WTC11 (cell line): Measurements from ENCODE around the gene CYB5B. TPM values are rescaled to one million over a fixed set of nuclear protein-coding genes. Genes with fewer than 3 reads are reported as not detected.

Source experiments
- ATAC-seq: fragments of 200-7000 bp; cut with Tn5 transposase; 2 replicates; pipeline ENCODE4 v1.10.0; 2021; ENCODE audit warnings: mild to moderate bottlenecking, moderate library complexity
- CTCF ChIA-PET: fragments of 300-600 bp; sonication (Branson Sonifier 250); formaldehyde crosslinking; loops from one replicate; lab custom pipeline; 2021; ENCODE audit warnings: antibody characterized with exemption; lab: Charles Lee
- POLR2A ChIA-PET: fragments of 350-600 bp; sonication (Branson Sonifier 250); formaldehyde crosslinking; loops from one replicate; lab custom pipeline; 2021; ENCODE audit warnings: antibody characterized with exemption; lab: Charles Lee
- DNase-seq: peaks from one replicate; pipeline ENCODE4 v3.0.0; 2021; ENCODE audit warnings: low spot score
- H3K27ac Mint-ChIP-seq: 2 replicates; pipeline ENCODE4 v1.8.0; 2021; ENCODE audit warnings: mixed read lengths
- H3K27me3 Mint-ChIP-seq: 2 replicates; pipeline ENCODE4 v1.8.0; 2021; ENCODE audit warnings: low read depth, mild to moderate bottlenecking, moderate library complexity, mixed read lengths
- H3K36me3 Mint-ChIP-seq: 2 replicates; pipeline ENCODE4 v1.8.0; 2021; ENCODE audit warnings: mixed read lengths
- H3K4me1 Mint-ChIP-seq: 2 replicates; pipeline ENCODE4 v1.8.0; 2022; ENCODE audit warnings: mixed read lengths
- H3K4me3 Mint-ChIP-seq: 2 replicates; pipeline ENCODE4 v1.8.0; 2021; ENCODE audit warnings: mild to moderate bottlenecking, moderate library complexity, mixed read lengths
- H3K9me3 Mint-ChIP-seq: 2 replicates; pipeline ENCODE4 v1.8.0; 2021; ENCODE audit warnings: mixed read lengths
- CDX4 ChIP-seq: fragments of 250-450 bp; sonication (Bioruptor Pico); IDR thresholded peaks from 2 replicates; pipeline ENCODE4 v1.9.0; 2021; ENCODE audit warnings: moderate library complexity, mild to moderate bottlenecking, inconsistent platforms, borderline replicate concordance
- ELF4 ChIP-seq: sonication (generic); formaldehyde crosslinking; IDR thresholded peaks from 2 replicates; pipeline ENCODE4 v1.8.1; 2022; ENCODE audit warnings: low read depth, mild to moderate bottlenecking, moderate library complexity, missing genetic modification reagents
- FOXK1 ChIP-seq: sonication (generic); formaldehyde crosslinking; IDR thresholded peaks from 2 replicates; pipeline ENCODE4 v1.8.0; 2022; ENCODE audit warnings: mild to moderate bottlenecking, moderate library complexity, missing genetic modification reagents
- GABPB1 ChIP-seq: sonication (generic); formaldehyde crosslinking; IDR thresholded peaks from 2 replicates; pipeline ENCODE4 v1.8.1; 2023; ENCODE audit warnings: mild to moderate bottlenecking, missing genetic modification reagents
- HMGXB4 ChIP-seq: sonication (generic); formaldehyde crosslinking; IDR thresholded peaks from 2 replicates; pipeline ENCODE4 v1.8.1; 2023; ENCODE audit warnings: mild to moderate bottlenecking, moderate library complexity, missing genetic modification reagents
- MAX ChIP-seq: sonication (generic); formaldehyde crosslinking; IDR thresholded peaks from 2 replicates; pipeline ENCODE4 v1.8.0; 2022; ENCODE audit warnings: mild to moderate bottlenecking, missing genetic modification reagents
- NFATC4 ChIP-seq: fragments of 250-450 bp; sonication (Bioruptor Pico); IDR thresholded peaks from 2 replicates; pipeline ENCODE4 v1.9.0; 2021; ENCODE audit warnings: mild to moderate bottlenecking
- NFE2L1 ChIP-seq: sonication (generic); formaldehyde crosslinking; IDR thresholded peaks from 2 replicates; pipeline ENCODE4 v1.8.1; 2023; ENCODE audit warnings: missing genetic modification reagents
- NFYB ChIP-seq: sonication (generic); formaldehyde crosslinking; conservative IDR thresholded peaks from 2 replicates; pipeline ENCODE4 v1.8.0; 2022; ENCODE audit warnings: low read depth, missing genetic modification reagents
- OVOL2 ChIP-seq: fragments of 250-450 bp; sonication (Bioruptor Pico); IDR thresholded peaks from 2 replicates; pipeline ENCODE4 v1.9.0; 2021; ENCODE audit warnings: mild to moderate bottlenecking, borderline replicate concordance
- RORB ChIP-seq: fragments of 250-450 bp; sonication (Bioruptor Pico); IDR thresholded peaks from 2 replicates; pipeline ENCODE4 v1.9.0; 2021; ENCODE audit warnings: mild to moderate bottlenecking
- SMAD3 ChIP-seq: sonication (generic); formaldehyde crosslinking; IDR thresholded peaks from 2 replicates; pipeline ENCODE4 v1.8.0; 2022; ENCODE audit warnings: missing genetic modification reagents, mild to moderate bottlenecking, borderline replicate concordance
- SMAD4 ChIP-seq: sonication (generic); formaldehyde crosslinking; IDR thresholded peaks from 2 replicates; pipeline ENCODE4 v1.8.0; 2022; ENCODE audit warnings: mild to moderate bottlenecking, missing genetic modification reagents
- USF1 ChIP-seq: sonication (generic); formaldehyde crosslinking; IDR thresholded peaks from 2 replicates; pipeline ENCODE4 v1.8.0; 2022; ENCODE audit warnings: mild to moderate bottlenecking, missing genetic modification reagents
- total RNA-seq: library from RNA; stranded (reverse); gene quantifications from 3 replicates; pipeline ENCODE4 v1.2.3, GENCODE V29; 2021
- TF ChIP-seq, protein P1 (sequence below): sonication (generic); formaldehyde crosslinking; IDR thresholded peaks from 2 replicates; pipeline ENCODE4 v1.8.1; 2023; ENCODE audit warnings: mild to moderate bottlenecking, missing genetic modification reagents
- TF ChIP-seq, protein P2 (sequence below): sonication (generic); formaldehyde crosslinking; IDR thresholded peaks from 2 replicates; pipeline ENCODE4 v1.8.1; 2023; ENCODE audit warnings: mild to moderate bottlenecking, missing genetic modification reagents, borderline replicate concordance
- TF ChIP-seq, protein P3 (sequence below): sonication (generic); formaldehyde crosslinking; IDR thresholded peaks from 2 replicates; pipeline ENCODE4 v1.8.0; 2023; ENCODE audit warnings: missing genetic modification reagents
- TF ChIP-seq, protein P4 (sequence below): sonication (generic); formaldehyde crosslinking; IDR thresholded peaks from 2 replicates; pipeline ENCODE4 v1.8.0; 2022; ENCODE audit warnings: missing genetic modification reagents

Gene CYB5B
- total RNA-seq, 1 experiment from 2014 or later: 109 TPM

GRCh38 chr16:69436896-69437295 is 12.5 kb downstream of the CYB5B start (continued):
- TF ChIP-seq, protein P1, sequence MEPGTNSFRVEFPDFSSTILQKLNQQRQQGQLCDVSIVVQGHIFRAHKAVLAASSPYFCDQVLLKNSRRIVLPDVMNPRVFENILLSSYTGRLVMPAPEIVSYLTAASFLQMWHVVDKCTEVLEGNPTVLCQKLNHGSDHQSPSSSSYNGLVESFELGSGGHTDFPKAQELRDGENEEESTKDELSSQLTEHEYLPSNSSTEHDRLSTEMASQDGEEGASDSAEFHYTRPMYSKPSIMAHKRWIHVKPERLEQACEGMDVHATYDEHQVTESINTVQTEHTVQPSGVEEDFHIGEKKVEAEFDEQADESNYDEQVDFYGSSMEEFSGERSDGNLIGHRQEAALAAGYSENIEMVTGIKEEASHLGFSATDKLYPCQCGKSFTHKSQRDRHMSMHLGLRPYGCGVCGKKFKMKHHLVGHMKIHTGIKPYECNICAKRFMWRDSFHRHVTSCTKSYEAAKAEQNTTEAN (CRISPR knock-in tag): no peak
- TF ChIP-seq, protein P2, sequence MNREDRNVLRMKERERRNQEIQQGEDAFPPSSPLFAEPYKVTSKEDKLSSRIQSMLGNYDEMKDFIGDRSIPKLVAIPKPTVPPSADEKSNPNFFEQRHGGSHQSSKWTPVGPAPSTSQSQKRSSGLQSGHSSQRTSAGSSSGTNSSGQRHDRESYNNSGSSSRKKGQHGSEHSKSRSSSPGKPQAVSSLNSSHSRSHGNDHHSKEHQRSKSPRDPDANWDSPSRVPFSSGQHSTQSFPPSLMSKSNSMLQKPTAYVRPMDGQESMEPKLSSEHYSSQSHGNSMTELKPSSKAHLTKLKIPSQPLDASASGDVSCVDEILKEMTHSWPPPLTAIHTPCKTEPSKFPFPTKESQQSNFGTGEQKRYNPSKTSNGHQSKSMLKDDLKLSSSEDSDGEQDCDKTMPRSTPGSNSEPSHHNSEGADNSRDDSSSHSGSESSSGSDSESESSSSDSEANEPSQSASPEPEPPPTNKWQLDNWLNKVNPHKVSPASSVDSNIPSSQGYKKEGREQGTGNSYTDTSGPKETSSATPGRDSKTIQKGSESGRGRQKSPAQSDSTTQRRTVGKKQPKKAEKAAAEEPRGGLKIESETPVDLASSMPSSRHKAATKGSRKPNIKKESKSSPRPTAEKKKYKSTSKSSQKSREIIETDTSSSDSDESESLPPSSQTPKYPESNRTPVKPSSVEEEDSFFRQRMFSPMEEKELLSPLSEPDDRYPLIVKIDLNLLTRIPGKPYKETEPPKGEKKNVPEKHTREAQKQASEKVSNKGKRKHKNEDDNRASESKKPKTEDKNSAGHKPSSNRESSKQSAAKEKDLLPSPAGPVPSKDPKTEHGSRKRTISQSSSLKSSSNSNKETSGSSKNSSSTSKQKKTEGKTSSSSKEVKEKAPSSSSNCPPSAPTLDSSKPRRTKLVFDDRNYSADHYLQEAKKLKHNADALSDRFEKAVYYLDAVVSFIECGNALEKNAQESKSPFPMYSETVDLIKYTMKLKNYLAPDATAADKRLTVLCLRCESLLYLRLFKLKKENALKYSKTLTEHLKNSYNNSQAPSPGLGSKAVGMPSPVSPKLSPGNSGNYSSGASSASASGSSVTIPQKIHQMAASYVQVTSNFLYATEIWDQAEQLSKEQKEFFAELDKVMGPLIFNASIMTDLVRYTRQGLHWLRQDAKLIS (CRISPR knock-in tag): no peak

DNA sequence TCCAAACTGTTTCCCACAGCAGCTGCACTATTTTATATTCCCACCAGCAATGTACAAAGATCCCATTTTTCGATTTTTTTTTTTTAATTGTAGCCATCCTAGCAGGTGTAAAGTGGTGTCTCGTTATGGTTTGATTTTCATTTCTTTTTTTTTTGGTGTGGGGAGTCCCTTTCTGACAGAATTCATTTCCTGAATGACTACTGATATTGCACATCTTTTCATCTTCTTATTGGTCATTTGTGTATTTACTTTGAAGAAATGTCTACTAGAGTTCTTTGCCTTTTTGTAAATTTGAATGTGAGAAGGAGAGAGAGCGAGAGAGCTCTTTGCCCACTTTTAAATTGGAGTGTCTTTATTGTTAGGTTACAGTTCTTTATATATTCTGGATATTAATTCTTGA is 14.0 kb downstream of the CYB5B start:
- Mint-ChIP-seq H3K27ac (no peak overlapping the region), H3K9me3 (no peaks in the 10 kb centered on the region), H3K27me3 (no peaks in the 10 kb centered on the region), H3K36me3 (peaks cover under 1% of the 10 kb centered on the region), H3K4me1 (no peaks in the 10 kb centered on the region), H3K4me3 (no peak overlapping the region)
- DNase-seq: no peak
- ATAC-seq: no peak
- CTCF ChIA-PET: interaction anchor here (0.7 kb wide), 1 partner anchor 361 kb away, joined by 3 read pairs; no protein-coding TSS in a partner anchor
- TF ChIP-seq FOXK1 (no peak), GABPB1 (CRISPR knock-in tag) (no peak), ELF4 (no peak), HMGXB4 (CRISPR knock-in tag) (no peak)
- POLR2A ChIA-PET: no interaction called here

DNA sequence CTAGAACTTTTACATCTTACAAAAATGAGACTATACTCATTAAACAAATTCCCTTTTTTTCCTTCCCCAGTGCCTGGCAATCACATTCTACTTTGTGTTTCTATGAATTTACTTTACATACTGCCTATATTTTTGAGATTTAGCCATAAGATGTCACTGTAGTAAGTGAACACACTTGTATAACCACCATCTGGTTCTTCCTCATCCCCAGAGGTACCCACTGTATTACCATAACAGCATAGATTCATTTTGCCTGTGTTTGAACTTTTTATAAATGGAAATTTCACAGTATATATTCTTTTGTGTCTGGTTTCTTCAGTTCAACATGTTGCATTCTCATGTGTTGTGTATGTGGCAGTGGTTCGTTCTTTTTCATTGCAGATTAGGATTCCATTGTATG is 15.8 kb downstream of the CYB5B start:
- Mint-ChIP-seq H3K36me3 (no peaks in the 10 kb centered on the region), H3K4me1 (no peaks in the 10 kb centered on the region), H3K4me3 (no peak overlapping the region), H3K27me3 (no peaks in the 10 kb centered on the region), H3K27ac (no peak overlapping the region), H3K9me3 (no peaks in the 10 kb centered on the region)
- ChIA-PET CTCF (no interaction called here), POLR2A (no interaction called here)
- DNase-seq (no peak), ATAC-seq (no peak)
- TF ChIP-seq USF1 (CRISPR knock-in tag) (no peak), GABPB1 (CRISPR knock-in tag) (no peak), SMAD3 (CRISPR knock-in tag) (no peak), CDX4 (CRISPR knock-in tag) (no peak), SMAD4 (no peak), NFATC4 (CRISPR knock-in tag) (no peak), OVOL2 (CRISPR knock-in tag) (no peak), RORB (CRISPR knock-in tag) (no peak), HMGXB4 (CRISPR knock-in tag) (no peak), MAX (CRISPR knock-in tag) (no peak), NFE2L1 (CRISPR knock-in tag) (no peak), NFYB (CRISPR knock-in tag) (no peak)
- TF ChIP-seq, protein P3, sequence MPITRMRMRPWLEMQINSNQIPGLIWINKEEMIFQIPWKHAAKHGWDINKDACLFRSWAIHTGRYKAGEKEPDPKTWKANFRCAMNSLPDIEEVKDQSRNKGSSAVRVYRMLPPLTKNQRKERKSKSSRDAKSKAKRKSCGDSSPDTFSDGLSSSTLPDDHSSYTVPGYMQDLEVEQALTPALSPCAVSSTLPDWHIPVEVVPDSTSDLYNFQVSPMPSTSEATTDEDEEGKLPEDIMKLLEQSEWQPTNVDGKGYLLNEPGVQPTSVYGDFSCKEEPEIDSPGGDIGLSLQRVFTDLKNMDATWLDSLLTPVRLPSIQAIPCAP (CRISPR knock-in tag): no peak
- TF ChIP-seq, protein P4, sequence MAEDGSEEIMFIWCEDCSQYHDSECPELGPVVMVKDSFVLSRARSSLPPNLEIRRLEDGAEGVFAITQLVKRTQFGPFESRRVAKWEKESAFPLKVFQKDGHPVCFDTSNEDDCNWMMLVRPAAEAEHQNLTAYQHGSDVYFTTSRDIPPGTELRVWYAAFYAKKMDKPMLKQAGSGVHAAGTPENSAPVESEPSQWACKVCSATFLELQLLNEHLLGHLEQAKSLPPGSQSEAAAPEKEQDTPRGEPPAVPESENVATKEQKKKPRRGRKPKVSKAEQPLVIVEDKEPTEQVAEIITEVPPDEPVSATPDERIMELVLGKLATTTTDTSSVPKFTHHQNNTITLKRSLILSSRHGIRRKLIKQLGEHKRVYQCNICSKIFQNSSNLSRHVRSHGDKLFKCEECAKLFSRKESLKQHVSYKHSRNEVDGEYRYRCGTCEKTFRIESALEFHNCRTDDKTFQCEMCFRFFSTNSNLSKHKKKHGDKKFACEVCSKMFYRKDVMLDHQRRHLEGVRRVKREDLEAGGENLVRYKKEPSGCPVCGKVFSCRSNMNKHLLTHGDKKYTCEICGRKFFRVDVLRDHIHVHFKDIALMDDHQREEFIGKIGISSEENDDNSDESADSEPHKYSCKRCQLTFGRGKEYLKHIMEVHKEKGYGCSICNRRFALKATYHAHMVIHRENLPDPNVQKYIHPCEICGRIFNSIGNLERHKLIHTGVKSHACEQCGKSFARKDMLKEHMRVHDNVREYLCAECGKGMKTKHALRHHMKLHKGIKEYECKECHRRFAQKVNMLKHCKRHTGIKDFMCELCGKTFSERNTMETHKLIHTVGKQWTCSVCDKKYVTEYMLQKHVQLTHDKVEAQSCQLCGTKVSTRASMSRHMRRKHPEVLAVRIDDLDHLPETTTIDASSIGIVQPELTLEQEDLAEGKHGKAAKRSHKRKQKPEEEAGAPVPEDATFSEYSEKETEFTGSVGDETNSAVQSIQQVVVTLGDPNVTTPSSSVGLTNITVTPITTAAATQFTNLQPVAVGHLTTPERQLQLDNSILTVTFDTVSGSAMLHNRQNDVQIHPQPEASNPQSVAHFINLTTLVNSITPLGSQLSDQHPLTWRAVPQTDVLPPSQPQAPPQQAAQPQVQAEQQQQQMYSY (CRISPR knock-in tag): no peak
